ENCODE measurements around the gene PID1.

PID1 gene

GRCh38 chr2:229300371-229300770 is 29.3 kb upstream of the PID1 start:
- TF ChIP-seq CTCF (IDR thresholded peaks at IDR 0.05; ENCODE audit: borderline replicate concordance, insufficient read depth, low read depth, low read length): no peak
- H3K4me3 ChIP-seq (ENCODE audit: low read depth, low read length): no peak overlapping the region

GRCh38 chr2:229297247-229297646 is 26.2 kb upstream of the PID1 start:
- TF ChIP-seq CTCF (IDR thresholded peaks at IDR 0.05; ENCODE audit: borderline replicate concordance, insufficient read depth, low read depth, low read length): no peak

GRCh38 chr2:229296536-229296935 is 25.4 kb upstream of the PID1 start:
- H3K4me3 ChIP-seq (ENCODE audit: low read depth, low read length): no peak overlapping the region
- TF ChIP-seq CTCF (IDR thresholded peaks at IDR 0.05; ENCODE audit: borderline replicate concordance, insufficient read depth, low read depth, low read length): no peak

More at GRCh38 chr2:229297247-229297646, 26.2 kb upstream of the PID1 start:
- no peak overlapping the region for H3K4me3 ChIP-seq (ENCODE audit: low read depth, low read length)

- no peak overlapping the region for H3K4me3 ChIP-seq (ENCODE audit: low read depth, low read length)
- TF ChIP-seq CTCF (IDR thresholded peaks at IDR 0.05; ENCODE audit: borderline replicate concordance, insufficient read depth, low read depth, low read length): no peak
Measured at GRCh38 chr2:229296016-229296415, 24.9 kb upstream of the PID1 start.

GRCh38 chr2:229287823-229288222 is 16.7 kb upstream of the PID1 start:
- H3K4me3 ChIP-seq (ENCODE audit: low read depth, low read length): no peak overlapping the region
- TF ChIP-seq CTCF (IDR thresholded peaks at IDR 0.05; ENCODE audit: borderline replicate concordance, insufficient read depth, low read depth, low read length): no peak

- H3K4me3 ChIP-seq (ENCODE audit: low read depth, low read length): no peak overlapping the region
- TF ChIP-seq CTCF (IDR thresholded peaks at IDR 0.05; ENCODE audit: borderline replicate concordance, insufficient read depth, low read depth, low read length): no peak
Measured at GRCh38 chr2:229282758-229283546, 11.9 kb upstream of the PID1 start.

GRCh38 chr2:229279516-229279915 is 8.4 kb upstream of the PID1 start:
- H3K4me3 ChIP-seq (ENCODE audit: low read depth, low read length): no peak overlapping the region
- TF ChIP-seq CTCF (IDR thresholded peaks at IDR 0.05; ENCODE audit: borderline replicate concordance, insufficient read depth, low read depth, low read length): no peak

Measured in GM12875 (cell line).